Heart right ventricle (tissue), 16 donors: Measurements from ENCODE around the gene TSPAN5. TPM values are rescaled to one million over a fixed set of nuclear protein-coding genes. Genes with fewer than 3 reads are reported as not detected.

Experiments used
- ATAC-seq, 8 donors: fragments of 200-7000 bp; cut with Tn5 transposase; one replicate each; pipeline ENCODE4 v1.9.1; 2020; ENCODE audit warnings: mild to moderate bottlenecking in 8 of 8, moderate library complexity in 8 of 8, moderate number of reproducible peaks in 1 of 8
- DNase-seq, 2 donors: peaks; one replicate each; pipeline ENCODE4 v3.0.0-alpha.2; 2020
- H3K27ac ChIP-seq, 10 donors: fragments of 200-600 bp; sonication (generic) in 2 of 10; one replicate each; pipeline versions ENCODE4 v1.5.0 to v1.8.0; 2020 to 2022; ENCODE audit warnings: mild to moderate bottlenecking in 3 of 10
- H3K27me3 ChIP-seq, 7 donors: fragments of 200-600 bp; one replicate each; pipeline ENCODE4 v1.8.0; 2021 to 2022; ENCODE audit warnings: mild to moderate bottlenecking in 2 of 7
- H3K36me3 ChIP-seq, 9 donors: fragments of 200-600 bp; sonication (generic) in 1 of 9; one replicate each; pipeline versions ENCODE4 v1.5.0 to v1.8.0; 2020 to 2022; ENCODE audit warnings: mild to moderate bottlenecking in 2 of 9
- H3K4me1 ChIP-seq, 9 donors: fragments of 200-600 bp; sonication (generic) in 1 of 9; one replicate each; pipeline versions ENCODE4 v1.5.0 to v1.8.0; 2020 to 2022; ENCODE audit warnings: mild to moderate bottlenecking in 4 of 9
- H3K4me3 ChIP-seq, 10 donors: fragments of 200-600 bp; sonication (generic) in 2 of 10; one replicate each; pipeline versions ENCODE4 v1.5.0 to v1.8.0; 2020 to 2022; ENCODE audit warnings: mild to moderate bottlenecking in 7 of 10, moderate library complexity in 2 of 10
- H3K9me3 ChIP-seq, 11 donors: fragments of 200-600 bp in 10 of 11; sonication (generic) in 2 of 11; one replicate each; pipeline versions ENCODE4 v1.5.0 to v1.8.0; 2013 to 2022; ENCODE audit warnings: mild to moderate bottlenecking in 2 of 11, control low read depth in 1 of 11, moderate library complexity in 1 of 11
- CTCF ChIP-seq, 9 donors: fragments of 200-600 bp; sonication (generic) in 2 of 9; IDR thresholded peaks; one replicate each; pipeline versions ENCODE4 v1.5.0 to v1.8.0; 2021 to 2022; ENCODE audit warnings: antibody characterized with exemption in 9 of 9, mild to moderate bottlenecking in 5 of 9, moderate library complexity in 1 of 9
- WGBS, 2 donors: extraction: QIAGEN DNeasy Blood & Tissue Kit; methylation state at CpG; one replicate each; pipeline ENCODE4 v1.1.7; 2013; ENCODE audit warnings: inconsistent platforms in 1 of 2; 5-methylcytosine and 5-hydroxymethylcytosine counted together
- intact Hi-C, 10 donors: fragments of 100-400 bp; cut with DNase I; formaldehyde crosslinking; loops; one replicate each; pipeline versions ENCODE4 v1.11.1 to v1.14.2; 2022
- polyA plus RNA-seq, 2 donors: library from polyadenylated mRNA; stranded (reverse); fragments of 200-250 nt; gene quantifications; one replicate each; pipeline ENCODE4 v1.2.3, GENCODE V29; 2013
- total RNA-seq, 10 donors: library from RNA; stranded (reverse); fragmentation: NEBNext Ultra II Directional in 3 of 10; extraction: Animal tissue kit (Norgen Biotek cat#: 25700) in 3 of 10; gene quantifications; one replicate each; pipeline versions ENCODE4 v1.2.1 to v1.2.4, GENCODE V29; 2021 to 2023
- donor health status: Arrhythmogenic right ventricular cardiomyopathy.
- donor health status: ischemic (EF 13 %, LVEDD 7.1; RV severe dilation, severe dysfunction).
- donor health status: healthy with polysubstance abuse.
- donor health status: DM: no; HTN: yes; CAD: no.
- donor health status: DM: no; HTN: no; CAD: no.
- donor health status: ischemic (EF 25% LVEDD 6.9; RV normal size, moderate dysfunction).
- donor health status: ischemic (EF 25% LVEDD 5.7; RV mildly dilated, moderate dysfunction).
- donor health status: healthy.
- donor health status: DM: yes; HTN: yes; CAD: no.
- donor health status: Ischemic cardiomyopathy.
- donor health status: ischemic (EF 35%, LVEDD 5.7; RV mildly dilated, moderate dysfunction).
- donor health status: nonischemic (EF 11% LVEDD 7.7; RV severe dilation, severe dysfunction).
- donor health status: DM: yes; HTN: yes; CAD: no.
- donor health status: PGD.
- donor health status: ischemic (EF 29% LVEDD 5.4; RV normal size, mild dysfunction).
- donor health status: nonischemic (EF 23%, LVEDD 6.1; RV moderate dilation, normal function).

Gene TSPAN5
- total and polyA plus RNA-seq, 12 donors = 0.85 to 6.7 (median 3.8) TPM

GRCh38 chr4:98508829-98509598 lies 149.4 kb downstream of the TSPAN5 start:
- H3K36me3 ChIP-seq = no peaks in the 10 kb centered on the region
- H3K4me1 ChIP-seq = peaks cover 0 to 9% (median 0%) of the 10 kb centered on the region in 9 donors
- H3K27me3 ChIP-seq = no peaks in the 10 kb centered on the region
- no peak overlapping the region for H3K4me3 ChIP-seq
- DNase-seq (no peak), ATAC-seq (no peak)
- no peak overlapping the region for H3K27ac ChIP-seq
- H3K9me3 ChIP-seq = no peaks in the 10 kb centered on the region
- intact Hi-C loops = no loop called here
- 59 to 68% methylated on average over 7 of the region's 7 CpGs for WGBS, 2 donors
- no peak for TF ChIP-seq CTCF (IDR thresholded peaks at IDR 0.05)

GRCh38 chr4:98508248-98508647 lies 150.2 kb downstream of the TSPAN5 start:
- DNase-seq = no peak
- peaks cover 0 to 9% (median 0%) of the 10 kb centered on the region in 9 donors for H3K4me1 ChIP-seq
- H3K27ac ChIP-seq = no peak overlapping the region
- ATAC-seq = no peak
- intact Hi-C loops = no loop called here
- no peaks in the 10 kb centered on the region for H3K9me3 ChIP-seq
- no peaks in the 10 kb centered on the region for H3K36me3 ChIP-seq
- no peak overlapping the region for H3K4me3 ChIP-seq
- WGBS, 2 donors = 95 to 96% methylated on average over 4 of the region's 4 CpGs
- no peak for TF ChIP-seq CTCF (IDR thresholded peaks at IDR 0.05)
- H3K27me3 ChIP-seq = no peaks in the 10 kb centered on the region

GRCh38 chr4:98507299-98507698 lies 151.1 kb downstream of the TSPAN5 start:
- Histone ChIP-seq H3K4me3 (no peak overlapping the region), H3K27me3 (no peaks in the 10 kb centered on the region), H3K27ac (no peak overlapping the region), H3K9me3 (no peaks in the 10 kb centered on the region), H3K36me3 (no peaks in the 10 kb centered on the region), H3K4me1 (peaks cover 0 to 9% (median 0%) of the 10 kb centered on the region in 9 donors)
- DNase-seq (no peak), ATAC-seq (no peak)
- intact Hi-C loops = no loop called here
- WGBS, 2 donors = 80 to 91% methylated on average over 3 of the region's 3 CpGs
- no peak for TF ChIP-seq CTCF (IDR thresholded peaks at IDR 0.05)

- DNase-seq (no peak), ATAC-seq (no peak)
- no peaks in the 10 kb centered on the region for H3K36me3 ChIP-seq
- no peaks in the 10 kb centered on the region for H3K27me3 ChIP-seq
- intact Hi-C loops = no loop called here
- 69 to 79% methylated on average over 5 of the region's 5 CpGs for WGBS, 2 donors
- no peak overlapping the region for H3K4me3 ChIP-seq
- H3K4me1 ChIP-seq = peaks cover 0 to 9% (median 0%) of the 10 kb centered on the region in 9 donors
- H3K9me3 ChIP-seq = no peaks in the 10 kb centered on the region
- TF ChIP-seq CTCF (IDR thresholded peaks at IDR 0.05) = peak in 7 of 9 donors; percentile 13 to 40 (median 30)
- H3K27ac ChIP-seq = no peak overlapping the region
Measured at GRCh38 chr4:98506462-98507132, 151.8 kb downstream of the TSPAN5 start.
